Astrocyte (in vitro differentiated cells and primary cell): ENCODE results near the gene HES5. TPM values are rescaled to one million over a fixed set of nuclear protein-coding genes. Genes with fewer than 3 reads are reported as not detected.

Experiments
- DNase-seq: peaks from one replicate; pipeline ENCODE4 v3.0.0-alpha.2; 2010; ENCODE audit warnings: low read depth
- FAIRE-seq: peaks from 2 replicates; lab custom pipeline; 2011; peaks lifted over from hg19 to GRCh38; lab: Jason Lieb, UNC
- H2AFZ ChIP-seq: 2 replicates; pipeline ENCODE4 v1.6.0; 2012; ENCODE audit warnings: low read depth, low read length, inconsistent platforms
- H3K27ac ChIP-seq: 2 replicates; pipeline ENCODE4 v1.5.1; 2011; ENCODE audit warnings: low read depth, low read length, inconsistent platforms
- H3K27me3 ChIP-seq: 2 replicates; pipeline ENCODE4 v1.6.0; 2011; ENCODE audit warnings: low read length, inconsistent platforms; ENCODE audit not compliant: insufficient read depth
- H3K36me3 ChIP-seq: 2 replicates; pipeline ENCODE4 v1.5.1; 2011; ENCODE audit warnings: low read length, inconsistent platforms; ENCODE audit not compliant: insufficient read depth
- H3K4me1 ChIP-seq: 2 replicates; pipeline ENCODE4 v1.5.1; 2011; ENCODE audit warnings: low read length, inconsistent platforms; ENCODE audit not compliant: insufficient read depth
- H3K4me2 ChIP-seq: 2 replicates; pipeline ENCODE4 v1.6.0; 2012; ENCODE audit warnings: low read length, inconsistent platforms
- H3K4me3 ChIP-seq: 2 replicates; pipeline ENCODE4 v1.5.1; 2011; ENCODE audit warnings: low read depth, mild to moderate bottlenecking, low read length, inconsistent platforms; ENCODE audit not compliant: insufficient read depth
- H3K79me2 ChIP-seq: 2 replicates; pipeline ENCODE4 v1.6.0; 2012; ENCODE audit warnings: mild to moderate bottlenecking, low read length, inconsistent platforms; ENCODE audit not compliant: insufficient read depth
- H3K9ac ChIP-seq: 2 replicates; pipeline ENCODE4 v1.6.0; 2012; ENCODE audit warnings: mild to moderate bottlenecking, low read length, inconsistent platforms
- H3K9me3 ChIP-seq: 2 replicates; pipeline ENCODE4 v1.5.1; 2012; ENCODE audit warnings: low read depth, mild to moderate bottlenecking, low read length, inconsistent platforms; ENCODE audit not compliant: insufficient read depth
- H4K20me1 ChIP-seq: 2 replicates; pipeline ENCODE4 v1.6.0; 2012; ENCODE audit warnings: low read length, inconsistent platforms; ENCODE audit not compliant: insufficient read depth
- H3K27ac Mint-ChIP-seq: one replicate; pipeline ENCODE4 v1.8.0; 2021; ENCODE audit warnings: mild to moderate bottlenecking, mixed read lengths; ENCODE audit not compliant: unreplicated experiment
- H3K27me3 Mint-ChIP-seq: one replicate; pipeline ENCODE4 v1.8.0; 2021; ENCODE audit warnings: low read depth, mixed read lengths; ENCODE audit not compliant: unreplicated experiment
- H3K36me3 Mint-ChIP-seq: one replicate; pipeline ENCODE4 v1.8.0; 2021; ENCODE audit warnings: low read depth, mixed read lengths; ENCODE audit not compliant: unreplicated experiment
- H3K4me1 Mint-ChIP-seq: one replicate; pipeline ENCODE4 v1.8.0; 2021; ENCODE audit warnings: low read depth, mixed read lengths; ENCODE audit not compliant: unreplicated experiment
- H3K4me3 Mint-ChIP-seq: one replicate; pipeline ENCODE4 v1.8.0; 2021; ENCODE audit warnings: mild to moderate bottlenecking, moderate library complexity, mixed read lengths; ENCODE audit not compliant: unreplicated experiment
- H3K9me3 Mint-ChIP-seq: one replicate; pipeline ENCODE4 v1.8.0; 2021; ENCODE audit warnings: mild to moderate bottlenecking, mixed read lengths; ENCODE audit not compliant: unreplicated experiment
- CTCF ChIP-seq: IDR thresholded peaks from 2 replicates; pipeline ENCODE4 v1.5.1; 2011; ENCODE audit warnings: low read depth, mild to moderate bottlenecking, inconsistent platforms, low read length, moderate library complexity; ENCODE audit not compliant: insufficient read depth
- EZH2 ChIP-seq: IDR thresholded peaks from 2 replicates; pipeline ENCODE4 v1.6.1; 2012; ENCODE audit warnings: mild to moderate bottlenecking, low read length, inconsistent platforms; ENCODE audit not compliant: insufficient read depth
- total RNA-seq: library from RNA; stranded (reverse); gene quantifications from 2 replicates; pipeline ENCODE4 v1.2.1, GENCODE V29; 2021

HES5 gene
- total RNA-seq, 1 donor from 2014 or later: not detected

GRCh38 chr1:2510366-2511155, 19.5 kb downstream of the HES5 start:
- H2AFZ ChIP-seq: no peak overlapping the region
- no peak overlapping the region for H3K9ac ChIP-seq
- H3K27ac ChIP-seq: no peak overlapping the region
- peaks cover 34% of the 10 kb centered on the region for H4K20me1 ChIP-seq
- H3K4me1 Mint-ChIP-seq: no peaks in the 10 kb centered on the region
- no peak for DNase-seq
- H3K4me3 ChIP-seq: no peak overlapping the region
- H3K9me3 ChIP-seq: no peaks in the 10 kb centered on the region
- H3K4me1 ChIP-seq: no peaks in the 10 kb centered on the region
- H3K36me3 ChIP-seq: peaks cover 7% of the 10 kb centered on the region
- H3K27me3 Mint-ChIP-seq: no peaks in the 10 kb centered on the region
- H3K27me3 ChIP-seq: no peaks in the 10 kb centered on the region
- no peak for FAIRE-seq
- H3K4me2 ChIP-seq: no peak overlapping the region
- H3K4me3 Mint-ChIP-seq: no peak overlapping the region
- H3K79me2 ChIP-seq: no peaks in the 10 kb centered on the region
- no peak overlapping the region for H3K27ac Mint-ChIP-seq
- no peak for TF ChIP-seq CTCF
- no peak for TF ChIP-seq EZH2
- H3K9me3 Mint-ChIP-seq: no peaks in the 10 kb centered on the region
- no peaks in the 10 kb centered on the region for H3K36me3 Mint-ChIP-seq

GRCh38 chr1:2509589-2509988, 20.5 kb downstream of the HES5 start:
- Histone ChIP-seq H3K4me1 (no peaks in the 10 kb centered on the region), H3K4me2 (no peak overlapping the region), H3K9ac (no peak overlapping the region), H3K27me3 (no peaks in the 10 kb centered on the region), H3K27ac (no peak overlapping the region), H3K9me3 (no peaks in the 10 kb centered on the region), H3K79me2 (no peaks in the 10 kb centered on the region), H3K36me3 (peaks cover 7% of the 10 kb centered on the region), H4K20me1 (peaks cover 30% of the 10 kb centered on the region), H2AFZ (no peak overlapping the region), H3K4me3 (no peak overlapping the region)
- TF ChIP-seq CTCF (no peak), EZH2 (no peak)
- no peak for FAIRE-seq
- Mint-ChIP-seq H3K9me3 (no peaks in the 10 kb centered on the region), H3K4me3 (no peak overlapping the region), H3K4me1 (no peaks in the 10 kb centered on the region), H3K36me3 (no peaks in the 10 kb centered on the region), H3K27me3 (no peaks in the 10 kb centered on the region), H3K27ac (no peak overlapping the region)
- DNase-seq: no peak

- Histone ChIP-seq H4K20me1 (peaks cover 30% of the 10 kb centered on the region), H3K27me3 (no peaks in the 10 kb centered on the region), H2AFZ (no peak overlapping the region), H3K27ac (no peak overlapping the region), H3K9ac (no peak overlapping the region), H3K79me2 (no peaks in the 10 kb centered on the region), H3K4me3 (no peak overlapping the region), H3K4me1 (no peaks in the 10 kb centered on the region), H3K36me3 (peaks cover 7% of the 10 kb centered on the region), H3K9me3 (no peaks in the 10 kb centered on the region), H3K4me2 (no peak overlapping the region)
- no peak overlapping the region for H3K27ac Mint-ChIP-seq
- DNase-seq (no peak), FAIRE-seq (no peak)
- H3K4me3 Mint-ChIP-seq: no peak overlapping the region
- no peaks in the 10 kb centered on the region for H3K4me1 Mint-ChIP-seq
- no peaks in the 10 kb centered on the region for H3K36me3 Mint-ChIP-seq
- TF ChIP-seq EZH2 (no peak), CTCF (no peak)
- no peaks in the 10 kb centered on the region for H3K27me3 Mint-ChIP-seq
- H3K9me3 Mint-ChIP-seq: no peaks in the 10 kb centered on the region
These were observed 21.3 kb downstream of the HES5 start for GRCh38 chr1:2508751-2509150.
